B cell (primary cell): Measurements from ENCODE around the gene ZBTB16. TPM values are rescaled to one million over a fixed set of nuclear protein-coding genes. Genes with fewer than 3 reads are reported as not detected.

Experiments
- ATAC-seq: fragments of 200-7000 bp; cut with Tn5 transposase; one replicate; pipeline ENCODE4 v1.10.0; 2021; ENCODE audit warnings: low read depth, mild to moderate bottlenecking, moderate number of reproducible peaks, moderate library complexity
- CTCF ChIA-PET: fragments of 350-600 bp; sonication (Branson Sonifier 250); formaldehyde crosslinking; loops from one replicate; lab custom pipeline; 2021; ENCODE audit warnings: antibody characterized with exemption, inconsistent platforms; lab: Charles Lee
- POLR2A ChIA-PET: fragments of 350-600 bp; sonication (Branson Sonifier 250); formaldehyde crosslinking; loops from one replicate; lab custom pipeline; 2021; ENCODE audit warnings: antibody characterized with exemption; lab: Charles Lee
- DNase-seq: peaks from one replicate; pipeline ENCODE4 v3.0.0; 2013
- H2AFZ ChIP-seq: 2 replicates; pipeline ENCODE4 v1.6.1; 2012; ENCODE audit warnings: mild to moderate bottlenecking, low read depth, low read length; ENCODE audit not compliant: insufficient read depth, poor library complexity, severe bottlenecking
- H3K27ac ChIP-seq, 2 donors: 1 replicate in 1 of 2; 2 replicates in 1 of 2; pipeline ENCODE4 v1.5.1; 2012 to 2013; ENCODE audit warnings: low read length in 2 of 2, mild to moderate bottlenecking in 2 of 2, moderate library complexity in 1 of 2
- H3K27me3 ChIP-seq, 4 experiments: fragments of 200-600 bp in 1 of 4; sonication (generic) in 1 of 4; replicated peaks in 1 of 4; 1 replicate in 2 of 4; 2 replicates in 2 of 4; pipeline versions ENCODE4 v1.6.1 to v1.7.0; 2013 to 2016; ENCODE audit warnings: low read length in 3 of 4, mild to moderate bottlenecking in 2 of 4, mixed read lengths in 1 of 4, moderate library complexity in 1 of 4; ENCODE audit not compliant: insufficient read depth in 4 of 4, control insufficient read depth in 3 of 4; ENCODE audit errors: control extremely low read depth in 1 of 4
- H3K36me3 ChIP-seq, 2 experiments: replicated peaks in 1 of 2; 1 replicate in 1 of 2; 2 replicates in 1 of 2; pipeline versions ENCODE4 v1.6.1 to v1.7.1; 2013; ENCODE audit warnings: low read length in 1 of 2; ENCODE audit not compliant: insufficient read depth in 2 of 2, control insufficient read depth in 1 of 2; ENCODE audit errors: control extremely low read depth in 1 of 2, extremely low read depth in 1 of 2
- H3K4me1 ChIP-seq, 2 donors: fragments of 200-600 bp in 1 of 2; sonication (generic) in 1 of 2; 1 replicate in 1 of 2; 2 replicates in 1 of 2; pipeline versions ENCODE4 v1.5.1 to v1.6.1; 2013 to 2017; ENCODE audit warnings: low read length in 2 of 2; ENCODE audit not compliant: control insufficient read depth in 2 of 2, insufficient read depth in 2 of 2
- H3K4me2 ChIP-seq: replicated peaks from 2 replicates; pipeline ENCODE3; 2012; ENCODE audit warnings: mild to moderate bottlenecking, low read depth, low read length; ENCODE audit not compliant: poor library complexity, severe bottlenecking
- H3K4me3 ChIP-seq, 5 experiments: fragments of 200-600 bp in 1 of 5; sonication (generic) in 1 of 5; 1 replicate in 3 of 5; 2 replicates in 2 of 5; pipeline versions ENCODE4 v1.5.1 to v1.7.0; 2011 to 2016; ENCODE audit warnings: low read length in 4 of 5, mild to moderate bottlenecking in 4 of 5, low read depth in 2 of 5, control low read depth in 1 of 5, moderate library complexity in 1 of 5; ENCODE audit not compliant: insufficient read depth in 1 of 5; ENCODE audit errors: control extremely low read depth in 1 of 5, extremely low read depth in 1 of 5
- H3K79me2 ChIP-seq: fragments of 200-600 bp; sonication (generic); one replicate; pipeline ENCODE4 v1.6.0; 2016; ENCODE audit warnings: low read length; ENCODE audit not compliant: control insufficient read depth, insufficient read depth
- H3K9ac ChIP-seq: fragments of 200-600 bp; sonication (generic); 2 replicates; pipeline ENCODE4 v1.6.1; 2017; ENCODE audit warnings: mild to moderate bottlenecking, low read length, moderate library complexity
- H3K9me3 ChIP-seq, 3 donors: one replicate each; pipeline versions ENCODE4 v1.6.1 to v1.7.1; 2013; ENCODE audit warnings: low read length in 2 of 3; ENCODE audit not compliant: control insufficient read depth in 2 of 3, insufficient read depth in 1 of 3; ENCODE audit errors: control extremely low read depth in 1 of 3
- H4K20me1 ChIP-seq: 2 replicates; pipeline ENCODE4 v1.6.0; 2012; ENCODE audit warnings: mild to moderate bottlenecking, low read length; ENCODE audit not compliant: insufficient read depth, control insufficient read depth, poor library complexity, severe bottlenecking
- H3K27ac Mint-ChIP-seq: one replicate; pipeline ENCODE4 v1.8.0; 2021; ENCODE audit warnings: mixed read lengths
- H3K27me3 Mint-ChIP-seq: one replicate; pipeline ENCODE4 v1.8.0; 2021; ENCODE audit warnings: mixed read lengths
- H3K4me1 Mint-ChIP-seq: one replicate; pipeline ENCODE4 v1.8.0; 2021; ENCODE audit warnings: mixed read lengths
- H3K4me3 Mint-ChIP-seq: one replicate; pipeline ENCODE4 v1.8.0; 2021; ENCODE audit warnings: mixed read lengths
- H3K9me3 Mint-ChIP-seq: one replicate; pipeline ENCODE4 v1.8.0; 2022; ENCODE audit warnings: mixed read lengths; ENCODE audit not compliant: insufficient read depth
- EZH2 ChIP-seq: IDR thresholded peaks from 2 replicates; pipeline ENCODE4 v1.6.1; 2012; ENCODE audit warnings: borderline replicate concordance, low read depth, mild to moderate bottlenecking, moderate library complexity, low read length; ENCODE audit not compliant: insufficient read depth, poor library complexity, severe bottlenecking
- WGBS: methylation state at CpG from one replicate; pipeline ENCODE4 v1.1.5; 2013; ENCODE audit warnings: missing lambda C conversion rate; ENCODE audit not compliant: insufficient coverage; 5-methylcytosine and 5-hydroxymethylcytosine counted together
- intact Hi-C: fragments of 100-400 bp; cut with micrococcal nuclease; formaldehyde crosslinking; loops from one replicate; pipeline ENCODE4 v1.10.0; 2022
- polyA plus RNA-seq: library from polyadenylated mRNA; depleted of rRNA; stranded (reverse); fragments of >200 nt; gene quantifications from 2 replicates; pipeline ENCODE4 v1.2.3, GENCODE V29; 2012
- total RNA-seq, 2 donors: library from RNA; stranded (reverse); fragments of 120-200 nt in 1 of 2; gene quantifications; 1 replicate in 1 of 2; 2 replicates in 1 of 2; pipeline versions ENCODE4 v1.2.3 to v1.2.4, GENCODE V29; 2013 to 2022
- TF ChIP-seq, protein P1 (sequence below): fragments of 200-600 bp; IDR thresholded peaks from one replicate; pipeline ENCODE4 v1.8.0; 2022; ENCODE audit warnings: antibody characterized with exemption, mild to moderate bottlenecking

Gene ZBTB16
- total and polyA plus RNA-seq, 2 donors (not counting 1 experiment from before 2014, with no cell fraction given), result 16.0 to 20.6 TPM

DNA sequence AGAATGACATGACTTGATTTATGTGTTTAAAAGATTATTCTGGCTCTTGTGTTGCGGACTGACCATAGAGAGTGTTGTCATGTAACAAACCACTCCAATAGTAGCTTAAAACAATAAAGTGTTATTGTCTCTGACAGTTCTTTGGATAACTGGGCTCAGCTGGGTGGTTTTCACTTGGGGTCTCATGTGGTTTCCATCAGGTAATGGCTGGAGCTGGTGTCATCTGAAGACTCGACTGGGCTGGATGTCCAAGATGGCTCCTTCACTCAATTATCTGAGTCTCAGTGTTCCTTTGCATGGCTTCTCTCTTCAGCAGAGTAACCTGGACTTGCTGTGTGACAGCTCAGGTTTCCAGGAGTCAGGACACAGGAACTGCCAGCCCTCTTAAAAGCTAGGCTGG lies 132.4 kb downstream of the ZBTB16 start:
- ChIA-PET POLR2A (interaction anchor here (0.9 kb wide), 1 partner anchor 13 kb away, joined by 3 read pairs; no protein-coding TSS in a partner anchor), CTCF (interaction anchor here (0.6 to 5.7 kb wide), 9 partner anchors 12 to 295 kb away, joined by 3 to 32 read pairs (median 5); partner anchors contain the start of gene ZBTB16)
- Histone ChIP-seq H3K9ac (no peak overlapping the region), H3K36me3 (no peaks in the 10 kb centered on the region), H3K79me2 (peaks cover 13% of the 10 kb centered on the region), H3K9me3 (peaks cover 0 to 5% (median 2%) of the 10 kb centered on the region in 3 donors), H3K27me3 (no peaks in the 10 kb centered on the region), H3K4me1 (peaks cover 46 to 66% of the 10 kb centered on the region in 2 donors), H2AFZ (no peak overlapping the region), H3K27ac (no peak overlapping the region), H4K20me1 (no peaks in the 10 kb centered on the region), H3K4me2 (no peak overlapping the region), H3K4me3 (no peak overlapping the region)
- no peak overlapping the region for H3K4me3 Mint-ChIP-seq
- no peak for DNase-seq
- no peaks in the 10 kb centered on the region for H3K27me3 Mint-ChIP-seq
- intact Hi-C loops, result loop anchor here (5.0 kb wide), 1 partner anchor 135 kb away; the partner anchor contains the start of gene ZBTB16
- no peak overlapping the region for H3K27ac Mint-ChIP-seq
- peaks cover 62% of the 10 kb centered on the region for H3K4me1 Mint-ChIP-seq
- TF ChIP-seq, protein P1, sequence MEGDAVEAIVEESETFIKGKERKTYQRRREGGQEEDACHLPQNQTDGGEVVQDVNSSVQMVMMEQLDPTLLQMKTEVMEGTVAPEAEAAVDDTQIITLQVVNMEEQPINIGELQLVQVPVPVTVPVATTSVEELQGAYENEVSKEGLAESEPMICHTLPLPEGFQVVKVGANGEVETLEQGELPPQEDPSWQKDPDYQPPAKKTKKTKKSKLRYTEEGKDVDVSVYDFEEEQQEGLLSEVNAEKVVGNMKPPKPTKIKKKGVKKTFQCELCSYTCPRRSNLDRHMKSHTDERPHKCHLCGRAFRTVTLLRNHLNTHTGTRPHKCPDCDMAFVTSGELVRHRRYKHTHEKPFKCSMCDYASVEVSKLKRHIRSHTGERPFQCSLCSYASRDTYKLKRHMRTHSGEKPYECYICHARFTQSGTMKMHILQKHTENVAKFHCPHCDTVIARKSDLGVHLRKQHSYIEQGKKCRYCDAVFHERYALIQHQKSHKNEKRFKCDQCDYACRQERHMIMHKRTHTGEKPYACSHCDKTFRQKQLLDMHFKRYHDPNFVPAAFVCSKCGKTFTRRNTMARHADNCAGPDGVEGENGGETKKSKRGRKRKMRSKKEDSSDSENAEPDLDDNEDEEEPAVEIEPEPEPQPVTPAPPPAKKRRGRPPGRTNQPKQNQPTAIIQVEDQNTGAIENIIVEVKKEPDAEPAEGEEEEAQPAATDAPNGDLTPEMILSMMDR, result no peak
- no peak for TF ChIP-seq EZH2
- WGBS, result 67% methylated on average over 1 of the region's 2 CpGs
- ATAC-seq, result no peak
- peaks cover 4% of the 10 kb centered on the region for H3K9me3 Mint-ChIP-seq

DNA sequence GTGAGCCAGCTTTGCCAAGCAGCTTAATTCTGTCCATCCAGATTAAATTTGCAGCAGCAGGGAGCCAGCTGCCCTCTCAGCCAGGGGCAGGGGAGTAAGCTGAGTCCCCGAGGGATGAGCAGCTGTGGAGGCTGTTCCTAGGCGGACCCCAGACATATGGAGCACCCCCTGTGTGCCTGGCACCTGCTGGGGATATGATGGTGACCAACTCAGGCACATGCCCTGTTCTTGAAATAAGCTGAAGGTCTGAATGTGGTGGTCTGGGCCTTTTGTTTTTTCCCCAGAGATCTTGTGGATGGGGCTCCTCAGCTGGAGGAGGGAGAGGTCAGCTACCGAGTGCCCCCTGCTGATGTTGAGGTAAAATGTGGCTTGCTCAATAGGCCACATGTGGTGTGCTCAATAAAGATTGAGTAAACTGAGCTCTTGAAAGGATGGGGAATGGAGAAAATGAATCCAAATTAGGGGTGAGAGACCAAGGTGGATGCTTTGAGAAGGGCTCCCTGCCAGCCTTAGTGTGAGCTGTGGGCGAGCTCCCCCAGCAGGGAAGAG lies 133.4 kb downstream of the ZBTB16 start:
- H3K36me3 ChIP-seq, result no peaks in the 10 kb centered on the region
- no peak overlapping the region for H3K4me3 Mint-ChIP-seq
- H3K27me3 ChIP-seq, result no peaks in the 10 kb centered on the region
- no peaks in the 10 kb centered on the region for H4K20me1 ChIP-seq
- CTCF ChIA-PET, result interaction anchor here (0.7 to 5.7 kb wide), 13 partner anchors 9 to 296 kb away, joined by 3 to 32 read pairs (median 5); partner anchors contain the start of gene ZBTB16
- intact Hi-C loops, result loop anchor here (5.0 kb wide), 1 partner anchor 136 kb away; the partner anchor contains the start of gene ZBTB16
- POLR2A ChIA-PET, result no interaction called here
- peaks cover 0 to 3% (median 2%) of the 10 kb centered on the region in 3 donors for H3K9me3 ChIP-seq
- DNase-seq (no peak), ATAC-seq (no peak)
- H3K27ac ChIP-seq, result no peak overlapping the region
- H3K4me2 ChIP-seq, result no peak overlapping the region
- H3K4me1 ChIP-seq, result peaks cover 42 to 66% of the 10 kb centered on the region in 2 donors
- peaks cover 4% of the 10 kb centered on the region for H3K9me3 Mint-ChIP-seq
- H2AFZ ChIP-seq, result no peak overlapping the region
- no peaks in the 10 kb centered on the region for H3K27me3 Mint-ChIP-seq
- no peak overlapping the region for H3K4me3 ChIP-seq
- no peak overlapping the region for H3K9ac ChIP-seq
- H3K27ac Mint-ChIP-seq, result no peak overlapping the region
- 84% methylated on average over 4 of the region's 4 CpGs for WGBS
- peaks cover 13% of the 10 kb centered on the region for H3K79me2 ChIP-seq
- TF ChIP-seq EZH2, result no peak
- TF ChIP-seq, protein P1, result no peak
- H3K4me1 Mint-ChIP-seq, result peaks cover 60% of the 10 kb centered on the region
